ENCODE data around the gene TDRD9.

TDRD9 gene

DNA sequence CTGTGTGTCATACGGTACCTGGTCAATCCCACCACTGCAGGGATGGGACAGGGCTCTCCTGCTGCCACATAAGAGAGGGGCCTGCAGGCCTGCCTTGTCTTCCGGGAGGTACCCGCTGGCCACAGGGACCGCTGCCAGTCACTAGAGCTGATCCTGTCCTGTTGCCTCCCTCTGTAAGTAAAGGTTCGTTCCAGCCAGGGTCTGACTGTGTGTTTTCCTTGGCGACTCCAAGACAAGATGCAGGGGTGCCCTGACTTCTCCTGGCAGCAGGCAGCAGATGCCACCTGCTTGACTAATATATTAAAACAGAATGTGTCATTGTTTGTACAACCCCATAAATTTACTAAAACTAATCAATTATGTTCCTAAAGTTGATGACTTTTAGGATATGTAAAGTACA lies 115.8 kb downstream of the TDRD9 start:
- H3K4me3 ChIP-seq (ENCODE audit: low read depth, low read length) = no peak overlapping the region
- DNase-seq (ENCODE audit: low read depth) = no peak
- TF ChIP-seq, protein P1, sequence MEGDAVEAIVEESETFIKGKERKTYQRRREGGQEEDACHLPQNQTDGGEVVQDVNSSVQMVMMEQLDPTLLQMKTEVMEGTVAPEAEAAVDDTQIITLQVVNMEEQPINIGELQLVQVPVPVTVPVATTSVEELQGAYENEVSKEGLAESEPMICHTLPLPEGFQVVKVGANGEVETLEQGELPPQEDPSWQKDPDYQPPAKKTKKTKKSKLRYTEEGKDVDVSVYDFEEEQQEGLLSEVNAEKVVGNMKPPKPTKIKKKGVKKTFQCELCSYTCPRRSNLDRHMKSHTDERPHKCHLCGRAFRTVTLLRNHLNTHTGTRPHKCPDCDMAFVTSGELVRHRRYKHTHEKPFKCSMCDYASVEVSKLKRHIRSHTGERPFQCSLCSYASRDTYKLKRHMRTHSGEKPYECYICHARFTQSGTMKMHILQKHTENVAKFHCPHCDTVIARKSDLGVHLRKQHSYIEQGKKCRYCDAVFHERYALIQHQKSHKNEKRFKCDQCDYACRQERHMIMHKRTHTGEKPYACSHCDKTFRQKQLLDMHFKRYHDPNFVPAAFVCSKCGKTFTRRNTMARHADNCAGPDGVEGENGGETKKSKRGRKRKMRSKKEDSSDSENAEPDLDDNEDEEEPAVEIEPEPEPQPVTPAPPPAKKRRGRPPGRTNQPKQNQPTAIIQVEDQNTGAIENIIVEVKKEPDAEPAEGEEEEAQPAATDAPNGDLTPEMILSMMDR (IDR thresholded peaks at IDR 0.05; ENCODE audit: low read depth, low read length) = no peak
- TF ChIP-seq MYC (IDR thresholded peaks at IDR 0.05; ENCODE audit: low read depth, low read length) = no peak
- TF ChIP-seq, protein P2, sequence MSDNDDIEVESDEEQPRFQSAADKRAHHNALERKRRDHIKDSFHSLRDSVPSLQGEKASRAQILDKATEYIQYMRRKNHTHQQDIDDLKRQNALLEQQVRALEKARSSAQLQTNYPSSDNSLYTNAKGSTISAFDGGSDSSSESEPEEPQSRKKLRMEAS (IDR thresholded peaks at IDR 0.05; ENCODE audit: low read depth, low read length) = no peak
- no peak for TF ChIP-seq POLR2A (IDR thresholded peaks at IDR 0.05; ENCODE audit: extremely low read depth, insufficient read length)

DNA sequence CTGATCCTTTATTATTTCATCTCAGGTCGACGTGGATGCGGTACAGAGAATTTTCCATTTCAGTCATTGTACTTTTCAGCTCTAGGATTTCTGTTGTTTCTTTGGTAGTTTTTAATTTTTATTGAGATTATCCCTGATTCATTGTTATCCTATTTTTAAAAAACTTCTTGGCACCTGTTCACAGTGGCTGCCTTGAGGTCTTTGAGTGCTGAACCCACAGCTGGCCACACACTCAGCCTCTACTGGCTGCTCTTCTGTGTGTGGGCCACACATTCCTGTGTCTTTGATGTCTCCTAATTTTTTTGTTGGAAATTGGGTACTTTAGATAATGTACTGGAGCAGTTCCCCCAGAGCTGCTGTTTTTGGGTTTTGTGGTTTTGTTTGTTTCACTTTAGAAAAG lies 119.5 kb downstream of the TDRD9 start:
- H3K4me3 ChIP-seq (ENCODE audit: low read depth, low read length) = no peak overlapping the region
- DNase-seq (ENCODE audit: low read depth) = no peak
- TF ChIP-seq, protein P2 (IDR thresholded peaks at IDR 0.05; ENCODE audit: low read depth, low read length) = no peak
- TF ChIP-seq POLR2A (IDR thresholded peaks at IDR 0.05; ENCODE audit: extremely low read depth, insufficient read length) (no peak), MYC (IDR thresholded peaks at IDR 0.05; ENCODE audit: low read depth, low read length) (no peak)
- TF ChIP-seq, protein P1 (IDR thresholded peaks at IDR 0.05; ENCODE audit: low read depth, low read length) = no peak

DNA sequence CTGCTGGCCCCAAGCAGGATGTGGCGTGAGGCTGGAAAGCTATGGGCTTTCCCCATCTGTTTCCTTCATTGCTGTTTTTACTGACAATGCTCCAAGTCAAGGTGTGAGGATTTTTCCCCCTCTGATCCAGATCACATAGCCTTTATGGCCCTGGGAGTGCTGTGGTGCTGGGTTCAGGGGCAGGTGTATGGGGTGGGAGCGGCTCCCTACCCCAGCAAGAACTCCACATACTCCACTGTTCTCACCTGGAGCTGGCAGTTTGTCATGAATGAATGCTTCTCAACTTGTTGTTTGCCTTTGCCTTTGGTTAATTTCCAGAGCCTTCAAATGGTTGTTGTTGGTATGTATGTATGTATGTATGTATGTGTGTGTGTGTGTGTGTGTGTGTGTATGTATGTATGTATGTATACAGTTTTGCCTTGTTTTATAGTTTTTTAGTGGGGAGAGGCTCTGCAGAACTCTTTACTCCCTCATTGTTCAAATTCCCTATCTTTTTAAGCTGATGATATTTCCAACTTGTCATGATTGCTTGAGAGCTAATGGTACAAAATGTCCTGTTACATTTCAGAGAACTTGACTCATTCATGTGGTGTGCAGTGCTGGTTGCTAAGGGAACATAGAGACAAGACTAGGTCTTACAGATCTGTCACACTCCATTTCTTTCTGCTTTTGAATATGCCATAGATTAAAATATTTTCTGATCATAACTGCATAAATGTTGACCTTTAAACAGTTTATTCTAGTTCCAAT lies 120.7 kb downstream of the TDRD9 start:
- no peak for TF ChIP-seq POLR2A (IDR thresholded peaks at IDR 0.05; ENCODE audit: extremely low read depth, insufficient read length)
- no peak for DNase-seq (ENCODE audit: low read depth)
- H3K4me3 ChIP-seq (ENCODE audit: low read depth, low read length) = no peak overlapping the region

DNA sequence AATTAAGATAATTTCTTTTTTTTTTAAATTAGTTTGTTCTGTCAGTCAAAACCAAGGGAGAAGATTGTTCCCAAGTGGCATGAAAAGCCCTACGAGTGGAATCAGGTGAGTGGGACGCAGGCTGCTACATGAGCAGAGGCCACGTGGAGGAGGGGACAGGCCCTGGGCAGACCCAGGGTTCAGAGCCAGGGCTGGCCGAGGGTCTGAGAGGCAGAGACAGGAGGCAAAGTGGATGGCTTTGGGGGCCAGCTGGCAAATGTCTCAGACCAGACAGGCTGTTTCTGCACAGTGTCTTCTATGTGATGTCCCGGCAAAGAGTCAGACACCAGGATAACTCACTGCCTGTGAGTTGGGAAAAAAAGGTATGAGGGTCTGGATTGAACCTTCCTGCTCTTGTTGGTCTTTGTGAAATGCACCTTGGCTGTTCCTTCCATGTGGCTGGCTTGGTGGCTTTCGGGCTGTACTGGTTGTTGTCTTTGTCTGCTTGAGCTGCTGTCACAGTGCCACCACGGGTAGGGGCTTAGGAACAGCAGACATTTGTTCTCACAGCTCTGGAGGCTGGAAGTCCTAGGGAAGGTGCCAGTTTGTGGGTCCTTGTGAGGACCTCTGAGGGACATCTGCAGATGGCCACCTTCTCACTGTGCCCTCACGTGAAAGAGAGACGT lies 121.5 kb downstream of the TDRD9 start:
- H3K4me3 ChIP-seq (ENCODE audit: low read depth, low read length) = no peak overlapping the region
- TF ChIP-seq, protein P1 (IDR thresholded peaks at IDR 0.05; ENCODE audit: low read depth, low read length) = no peak
- TF ChIP-seq, protein P2 (IDR thresholded peaks at IDR 0.05; ENCODE audit: low read depth, low read length) = no peak
- TF ChIP-seq POLR2A (IDR thresholded peaks at IDR 0.05; ENCODE audit: extremely low read depth, insufficient read length) = no peak
- no peak for TF ChIP-seq MYC (IDR thresholded peaks at IDR 0.05; ENCODE audit: low read depth, low read length)
- no peak for DNase-seq (ENCODE audit: low read depth)

DNA sequence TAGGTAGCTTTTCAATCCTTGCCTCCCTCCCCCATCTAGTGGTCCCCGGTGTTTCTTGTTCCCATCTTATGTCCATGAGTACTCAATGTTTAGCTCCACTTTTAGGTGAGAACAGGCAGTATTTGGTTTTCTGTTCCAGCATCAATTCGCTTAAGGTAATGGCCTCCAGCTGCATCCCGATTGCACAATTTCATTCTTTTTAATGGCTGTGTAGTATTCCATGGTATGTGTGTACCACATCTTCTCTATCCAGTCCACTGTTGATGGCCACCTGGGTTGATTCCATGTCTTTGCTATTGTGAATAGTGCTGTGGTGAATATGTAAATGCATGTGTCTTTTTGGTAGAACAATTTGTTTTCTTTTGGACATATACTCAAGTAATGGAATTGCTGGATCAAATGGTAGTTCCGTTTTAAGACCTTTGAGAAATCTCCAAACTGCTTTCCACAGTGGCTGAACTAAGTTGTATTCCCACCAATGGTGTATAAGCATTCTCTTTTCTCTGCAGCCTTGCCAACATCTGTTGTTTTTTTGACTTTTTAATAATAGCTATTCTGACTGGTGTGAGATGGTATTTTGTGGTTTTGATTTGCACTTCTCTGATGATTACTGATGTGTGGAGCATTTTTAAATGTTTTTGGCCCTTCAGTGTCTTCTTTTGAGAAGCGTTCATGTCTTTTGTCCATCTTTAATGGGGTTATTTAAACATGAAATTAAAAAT lies 123.0 kb downstream of the TDRD9 start:
- H3K4me3 ChIP-seq (ENCODE audit: low read depth, low read length) = no peak overlapping the region
- TF ChIP-seq, protein P1 (IDR thresholded peaks at IDR 0.05; ENCODE audit: low read depth, low read length) = no peak
- no peak for TF ChIP-seq MYC (IDR thresholded peaks at IDR 0.05; ENCODE audit: low read depth, low read length)
- DNase-seq (ENCODE audit: low read depth) = no peak

DNA sequence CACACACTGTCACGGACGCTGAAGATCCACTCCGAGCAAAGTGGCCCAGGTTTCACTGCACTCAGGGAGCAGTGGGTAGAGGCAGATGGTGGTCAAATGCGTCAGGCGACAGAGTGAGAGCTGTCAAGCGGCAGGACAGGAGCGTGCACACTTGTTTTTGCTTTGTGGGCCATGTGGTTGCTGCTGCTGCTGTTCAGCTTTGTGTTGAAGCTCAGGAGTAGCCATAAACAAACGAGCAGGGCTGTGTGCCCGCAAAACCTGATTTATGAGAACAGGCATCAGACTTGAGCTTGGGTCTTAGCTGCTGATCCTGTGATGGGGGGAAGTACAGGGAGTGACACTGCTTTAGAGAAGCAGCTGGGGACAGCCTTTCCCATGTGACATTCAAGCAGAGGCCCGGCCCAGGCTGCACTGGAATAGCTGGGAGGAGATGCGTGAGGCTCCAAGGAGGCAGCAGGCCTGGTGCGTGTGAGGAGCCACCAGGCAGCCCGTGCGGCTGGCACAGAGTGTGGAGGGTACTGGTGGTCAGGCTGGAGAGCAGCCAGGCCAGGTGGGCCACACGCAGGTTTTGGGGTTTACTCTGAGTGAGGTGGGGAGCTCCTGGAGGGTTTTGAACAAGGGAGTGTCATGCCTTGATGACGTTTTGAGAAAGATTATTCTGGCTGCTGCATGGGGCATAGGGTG lies 126.1 kb downstream of the TDRD9 start:
- no peak overlapping the region for H3K4me3 ChIP-seq (ENCODE audit: low read depth, low read length)
- TF ChIP-seq, protein P2 (IDR thresholded peaks at IDR 0.05; ENCODE audit: low read depth, low read length) = no peak
- TF ChIP-seq POLR2A (IDR thresholded peaks at IDR 0.05; ENCODE audit: extremely low read depth, insufficient read length) (no peak), MYC (IDR thresholded peaks at IDR 0.05; ENCODE audit: low read depth, low read length) (no peak)
- TF ChIP-seq, protein P1 (IDR thresholded peaks at IDR 0.05; ENCODE audit: low read depth, low read length) = no peak
- DNase-seq (ENCODE audit: low read depth) = no peak
